Measurements from ENCODE around the gene ROBO3.

ROBO3 gene

GRCh38 chr11:124922831-124923230 is 57.6 kb downstream of the ROBO3 start:
- no peak for DNase-seq (ENCODE audit: low read depth)

- DNase-seq (ENCODE audit: low read depth): no peak
These were observed 58.1 kb downstream of the ROBO3 start for GRCh38 chr11:124923296-124923695.

GRCh38 chr11:124928942-124929665 is 63.9 kb downstream of the ROBO3 start:
- DNase-seq (ENCODE audit: low read depth): no peak

GRCh38 chr11:124930799-124931198 is 65.6 kb downstream of the ROBO3 start:
- no peak for DNase-seq (ENCODE audit: low read depth)

All from stimulated activated CD8-positive, alpha-beta memory T cell treated with anti-CD3 and anti-CD28 coated beads, Interleukin-15, amount 100 ng/mL, for 1 hour (primary cell).